ENCODE measurements around the gene GALP.
"Not testable (repeated sequence)": the region's sequence is repeated elsewhere in the genome, so short reads cannot be mapped to it uniquely, and the experiment has no call there.

GALP gene

DNA sequence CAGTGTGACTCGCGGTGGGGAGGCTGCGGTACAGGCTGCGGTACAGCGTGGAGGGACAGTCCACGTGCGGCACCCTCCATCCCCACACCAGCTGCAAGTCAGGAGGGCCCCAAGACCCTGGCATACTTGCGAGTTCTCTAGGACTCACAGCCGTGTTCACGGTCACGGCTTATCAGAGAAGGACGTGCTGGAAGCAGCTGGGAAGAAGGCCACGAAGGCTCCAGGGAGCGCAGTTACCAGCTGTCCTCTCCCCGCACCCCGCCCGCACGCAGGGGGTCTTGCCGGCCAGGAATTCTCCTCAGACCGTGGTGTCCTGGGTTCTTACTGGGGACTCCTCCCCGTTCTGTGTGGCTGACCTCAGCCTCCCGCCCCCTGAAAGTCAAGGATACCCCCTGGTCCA is 28.5 kb upstream of the GALP start:
- Histone ChIP-seq H3K4me3 (ENCODE audit: severe bottlenecking) (no peak overlapping the region), H3K9me3 (ENCODE audit: severe bottlenecking) (no peaks in the 10 kb centered on the region), H3K4me1 (ENCODE audit: insufficient read depth, poor library complexity, severe bottlenecking) (no peaks in the 10 kb centered on the region), H3K27me3 (ENCODE audit: insufficient read depth, poor library complexity, severe bottlenecking) (no peaks in the 10 kb centered on the region), H3K27ac (ENCODE audit: poor library complexity, severe bottlenecking) (no peak overlapping the region), H3K36me3 (ENCODE audit: low read depth) (peaks cover 12% of the 10 kb centered on the region)
- DNase-seq (ENCODE audit: low spot score), result no peak
- TF ChIP-seq, protein P1, sequence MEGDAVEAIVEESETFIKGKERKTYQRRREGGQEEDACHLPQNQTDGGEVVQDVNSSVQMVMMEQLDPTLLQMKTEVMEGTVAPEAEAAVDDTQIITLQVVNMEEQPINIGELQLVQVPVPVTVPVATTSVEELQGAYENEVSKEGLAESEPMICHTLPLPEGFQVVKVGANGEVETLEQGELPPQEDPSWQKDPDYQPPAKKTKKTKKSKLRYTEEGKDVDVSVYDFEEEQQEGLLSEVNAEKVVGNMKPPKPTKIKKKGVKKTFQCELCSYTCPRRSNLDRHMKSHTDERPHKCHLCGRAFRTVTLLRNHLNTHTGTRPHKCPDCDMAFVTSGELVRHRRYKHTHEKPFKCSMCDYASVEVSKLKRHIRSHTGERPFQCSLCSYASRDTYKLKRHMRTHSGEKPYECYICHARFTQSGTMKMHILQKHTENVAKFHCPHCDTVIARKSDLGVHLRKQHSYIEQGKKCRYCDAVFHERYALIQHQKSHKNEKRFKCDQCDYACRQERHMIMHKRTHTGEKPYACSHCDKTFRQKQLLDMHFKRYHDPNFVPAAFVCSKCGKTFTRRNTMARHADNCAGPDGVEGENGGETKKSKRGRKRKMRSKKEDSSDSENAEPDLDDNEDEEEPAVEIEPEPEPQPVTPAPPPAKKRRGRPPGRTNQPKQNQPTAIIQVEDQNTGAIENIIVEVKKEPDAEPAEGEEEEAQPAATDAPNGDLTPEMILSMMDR (IDR thresholded peaks at IDR 0.05; ENCODE audit: poor library complexity, severe bottlenecking), result no peak
- ATAC-seq (ENCODE audit: low read depth), result no peak

DNA sequence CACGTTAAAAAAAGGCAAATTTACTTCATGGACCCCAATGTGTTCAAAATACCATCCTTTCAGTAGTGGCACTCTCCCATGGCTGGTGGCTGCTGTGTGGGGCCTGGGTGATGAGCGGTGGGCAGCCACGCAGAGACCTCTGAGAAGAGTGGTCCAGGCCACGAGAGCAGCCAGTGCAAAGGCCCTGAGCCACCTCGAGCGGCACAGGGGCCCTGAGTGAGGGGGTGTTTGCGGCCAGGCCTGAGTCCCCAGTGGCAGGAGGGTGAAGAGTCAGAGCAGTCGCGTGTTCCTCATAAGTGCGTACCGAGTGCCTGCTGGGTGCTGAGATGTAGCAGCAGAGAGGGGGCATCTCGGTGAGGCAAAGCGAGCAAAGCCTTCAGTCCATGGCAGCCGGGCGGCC is 27.7 kb upstream of the GALP start:
- Histone ChIP-seq H3K27me3 (ENCODE audit: insufficient read depth, poor library complexity, severe bottlenecking) (no peaks in the 10 kb centered on the region), H3K4me3 (ENCODE audit: severe bottlenecking) (no peak overlapping the region), H3K4me1 (ENCODE audit: insufficient read depth, poor library complexity, severe bottlenecking) (no peaks in the 10 kb centered on the region), H3K36me3 (ENCODE audit: low read depth) (peaks cover 12% of the 10 kb centered on the region), H3K27ac (ENCODE audit: poor library complexity, severe bottlenecking) (no peak overlapping the region), H3K9me3 (ENCODE audit: severe bottlenecking) (no peaks in the 10 kb centered on the region)
- TF ChIP-seq, protein P1 (IDR thresholded peaks at IDR 0.05; ENCODE audit: poor library complexity, severe bottlenecking), result no peak
- DNase-seq (ENCODE audit: low spot score) (no peak), ATAC-seq (ENCODE audit: low read depth) (no peak; the same call in 2 of the 3 replicates)

DNA sequence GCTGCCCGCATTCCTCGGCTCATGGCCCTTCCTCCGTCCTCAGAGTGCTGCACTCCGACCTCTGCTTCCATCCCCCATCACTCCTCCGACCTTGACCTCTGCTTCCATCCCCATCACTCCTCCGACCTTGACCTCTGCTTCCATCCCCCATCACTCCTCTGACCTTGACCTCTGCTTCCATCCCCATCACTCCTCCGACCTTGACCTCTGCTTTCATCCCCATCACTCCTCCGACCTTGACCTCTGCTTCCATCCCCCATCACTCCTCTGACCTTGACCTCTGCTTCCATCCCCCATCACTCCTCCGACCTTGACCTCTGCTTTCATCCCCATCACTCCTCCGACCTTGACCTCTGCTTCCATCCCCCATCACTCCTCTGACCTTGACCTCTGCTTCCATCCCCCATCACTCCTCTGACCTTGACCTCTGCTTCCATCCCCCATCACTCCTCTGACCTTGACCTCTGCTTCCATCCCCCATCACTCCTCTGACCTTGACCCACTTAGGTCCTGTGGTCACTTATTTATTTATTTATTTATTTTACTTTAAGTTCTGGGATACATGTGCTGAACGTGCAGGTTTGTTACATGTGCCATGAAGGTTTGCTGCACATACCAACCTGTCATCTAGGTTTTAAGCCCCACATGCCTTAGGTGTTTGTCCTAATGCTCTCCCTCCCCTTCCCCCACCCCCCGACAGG is 26.7 kb upstream of the GALP start:
- not testable (repeated sequence) for DNase-seq (ENCODE audit: low spot score); H3K4me3 ChIP-seq (ENCODE audit: severe bottlenecking); H3K27ac ChIP-seq (ENCODE audit: poor library complexity, severe bottlenecking); H3K9me3 ChIP-seq (ENCODE audit: severe bottlenecking); H3K27me3 ChIP-seq (ENCODE audit: insufficient read depth, poor library complexity, severe bottlenecking); H3K4me1 ChIP-seq (ENCODE audit: insufficient read depth, poor library complexity, severe bottlenecking); ATAC-seq (ENCODE audit: low read depth)
- H3K36me3 ChIP-seq (ENCODE audit: low read depth), result peaks cover 12% of the 10 kb centered on the region

DNA sequence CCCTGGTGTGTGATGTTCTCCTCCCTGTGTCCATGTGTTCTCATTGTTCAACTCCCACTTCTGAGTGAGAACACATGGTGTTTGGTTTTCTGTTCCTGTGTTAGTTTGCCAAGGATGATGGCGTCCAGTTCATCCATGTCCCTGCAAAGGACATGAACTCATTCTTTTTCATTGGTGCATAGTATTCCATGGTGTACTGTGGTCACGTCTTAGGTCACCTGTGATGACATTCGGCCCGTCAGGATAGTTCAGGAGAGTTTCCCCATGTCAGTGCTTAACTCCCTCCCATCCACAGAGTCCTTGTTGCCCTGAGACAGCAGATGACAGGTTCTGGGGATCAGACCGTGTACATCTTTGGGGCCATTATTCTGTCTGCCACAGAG is 26.2 kb upstream of the GALP start:
- Histone ChIP-seq H3K9me3 (ENCODE audit: severe bottlenecking) (no peaks in the 10 kb centered on the region), H3K27ac (ENCODE audit: poor library complexity, severe bottlenecking) (no peak overlapping the region), H3K36me3 (ENCODE audit: low read depth) (peaks cover 12% of the 10 kb centered on the region), H3K4me1 (ENCODE audit: insufficient read depth, poor library complexity, severe bottlenecking) (no peaks in the 10 kb centered on the region), H3K4me3 (ENCODE audit: severe bottlenecking) (no peak overlapping the region), H3K27me3 (ENCODE audit: insufficient read depth, poor library complexity, severe bottlenecking) (no peaks in the 10 kb centered on the region)
- DNase-seq (ENCODE audit: low spot score), result no peak
- ATAC-seq (ENCODE audit: low read depth), result no peak
- TF ChIP-seq, protein P1 (IDR thresholded peaks at IDR 0.05; ENCODE audit: poor library complexity, severe bottlenecking), result no peak

DNA sequence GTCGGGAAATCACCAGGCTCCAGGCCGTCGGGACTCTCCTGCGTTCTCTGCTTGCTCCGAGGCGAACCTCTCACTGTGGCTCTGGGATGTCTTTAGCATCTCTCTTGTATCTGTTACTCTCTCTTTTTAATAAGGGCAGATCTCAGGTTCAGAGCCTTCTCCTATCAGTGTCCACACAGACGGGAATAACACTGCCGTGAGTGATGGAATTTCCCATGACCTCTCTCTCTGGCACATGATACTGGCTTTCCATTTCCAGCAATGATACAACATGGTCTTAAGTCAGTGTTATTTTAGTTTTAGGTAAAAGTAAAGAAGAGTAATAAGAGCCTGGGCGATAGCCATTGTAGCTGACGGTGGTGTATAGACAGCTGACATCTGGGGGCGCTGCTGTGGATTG is 25.4 kb upstream of the GALP start:
- ATAC-seq (ENCODE audit: low read depth), result no peak
- no peak for DNase-seq (ENCODE audit: low spot score)
- Histone ChIP-seq H3K27ac (ENCODE audit: poor library complexity, severe bottlenecking) (no peak overlapping the region), H3K9me3 (ENCODE audit: severe bottlenecking) (no peaks in the 10 kb centered on the region), H3K4me3 (ENCODE audit: severe bottlenecking) (no peak overlapping the region), H3K27me3 (ENCODE audit: insufficient read depth, poor library complexity, severe bottlenecking) (no peaks in the 10 kb centered on the region), H3K36me3 (ENCODE audit: low read depth) (peaks cover 12% of the 10 kb centered on the region), H3K4me1 (ENCODE audit: insufficient read depth, poor library complexity, severe bottlenecking) (no peaks in the 10 kb centered on the region)
- TF ChIP-seq, protein P1 (IDR thresholded peaks at IDR 0.05; ENCODE audit: poor library complexity, severe bottlenecking), result no peak

All from RWPE2 (cell line).